Stimulated activated naive CD4-positive, alpha-beta T cell (primary cell): ENCODE data around the gene FREM2.

Experiments
- DNase-seq, 6 experiments: peaks; one replicate each; lab custom pipeline; 2025; lab: John Stamatoyannopoulos, UW

The FREM2 gene

GRCh38 chr13:38763446-38764381 is 76.8 kb downstream of the FREM2 start:
- DNase-seq, result no peak

- DNase-seq, result no peak
Measured at GRCh38 chr13:38766799-38767198, 79.9 kb downstream of the FREM2 start.

GRCh38 chr13:38767506-38768265 is 80.8 kb downstream of the FREM2 start:
- no peak for DNase-seq

- no peak for DNase-seq
Measured at GRCh38 chr13:38769526-38769925, 82.6 kb downstream of the FREM2 start.

- no peak for DNase-seq
Measured at GRCh38 chr13:38775085-38775484, 88.2 kb downstream of the FREM2 start.

- DNase-seq, result no peak
Measured at GRCh38 chr13:38777347-38778119, 90.7 kb downstream of the FREM2 start.

GRCh38 chr13:38781539-38781938 is 94.7 kb downstream of the FREM2 start:
- DNase-seq, result no peak

GRCh38 chr13:38784036-38784880 is 97.4 kb downstream of the FREM2 start:
- no peak for DNase-seq

- DNase-seq, result no peak
Measured at GRCh38 chr13:38785042-38785441, 98.2 kb downstream of the FREM2 start.

- no peak for DNase-seq
Measured at GRCh38 chr13:38785490-38785889, 98.6 kb downstream of the FREM2 start.

GRCh38 chr13:38787550-38787949 is 100.7 kb downstream of the FREM2 start:
- DNase-seq, result no peak

GRCh38 chr13:38796890-38797289 is 110.0 kb downstream of the FREM2 start:
- no peak for DNase-seq

GRCh38 chr13:38803531-38803930 is 116.7 kb downstream of the FREM2 start:
- no peak for DNase-seq

GRCh38 chr13:38804061-38804460 is 117.2 kb downstream of the FREM2 start:
- DNase-seq, result no peak

GRCh38 chr13:38804536-38804935 is 117.7 kb downstream of the FREM2 start:
- DNase-seq, result no peak

GRCh38 chr13:38814331-38814730 is 127.5 kb downstream of the FREM2 start:
- no peak for DNase-seq

GRCh38 chr13:38819053-38819452 is 132.2 kb downstream of the FREM2 start:
- DNase-seq, result no peak

- no peak for DNase-seq
Measured at GRCh38 chr13:38819596-38819995, 132.7 kb downstream of the FREM2 start.

GRCh38 chr13:38821770-38822551 is 135.1 kb downstream of the FREM2 start:
- DNase-seq, result no peak

GRCh38 chr13:38824342-38824741 is 137.5 kb downstream of the FREM2 start:
- DNase-seq, result no peak
